Endothelial cell of umbilical vein (primary cell): ENCODE data around the gene GP9.

Experiments used
- CTCF ChIP-seq, 2 donors: IDR thresholded peaks; 1 replicate in 1 of 2; 2 replicates in 1 of 2; pipeline ENCODE4 v1.5.1; 2011; ENCODE audit warnings: low read length in 2 of 2, mild to moderate bottlenecking in 2 of 2, moderate library complexity in 2 of 2, control low read depth in 1 of 2, inconsistent platforms in 1 of 2, low read depth in 1 of 2; ENCODE audit not compliant: insufficient read depth in 1 of 2; ENCODE audit errors: extremely low read depth in 1 of 2
- EZH2 ChIP-seq: IDR thresholded peaks from 2 replicates; pipeline ENCODE4 v1.6.1; 2012; ENCODE audit warnings: borderline replicate concordance, low read depth, mild to moderate bottlenecking, moderate library complexity, low read length, inconsistent platforms; ENCODE audit not compliant: severe bottlenecking
- POLR2A ChIP-seq: IDR thresholded peaks from 2 replicates; pipeline ENCODE4 v1.6.1; 2012; ENCODE audit warnings: low read depth, mild to moderate bottlenecking, control low read depth, low read length
- POLR2AphosphoS5 ChIP-seq: IDR thresholded peaks from 2 replicates; pipeline ENCODE4 v1.6.1; 2012; ENCODE audit warnings: low read depth, mild to moderate bottlenecking, control low read depth, low read length, moderate library complexity; ENCODE audit not compliant: insufficient read depth

GRCh38 chr3:129013491-129013891 lies 47.1 kb upstream of the GP9 start:
- TF ChIP-seq CTCF (IDR thresholded peaks at IDR 0.05; ENCODE audit: extremely low read depth in 1 of 2, insufficient read depth in 1 of 2, low read depth in 1 of 2, low read length in 2 of 2) (no peak), POLR2AphosphoS5 (no peak), POLR2A (no peak), EZH2 (no peak)
